CD8-positive, alpha-beta memory T cell (primary cell): ENCODE results near the gene TMEM106C. TPM values are rescaled to one million over a fixed set of nuclear protein-coding genes. Genes with fewer than 3 reads are reported as not detected.

Experiments used
- CTCF ChIA-PET: fragments of 350-600 bp; sonication (Branson Sonifier 250); formaldehyde crosslinking; loops from one replicate; lab custom pipeline; 2021; ENCODE audit warnings: antibody characterized with exemption; lab: Charles Lee
- POLR2A ChIA-PET: fragments of 350-600 bp; sonication (Branson Sonifier 250); formaldehyde crosslinking; loops from one replicate; lab custom pipeline; 2021; ENCODE audit warnings: antibody characterized with exemption; lab: Charles Lee
- DNase-seq, 5 donors: peaks; one replicate each; pipeline versions ENCODE4 v3.0.0 to v3.0.0-alpha.2; 2020 to 2022; ENCODE audit warnings: mixed read lengths in 1 of 5
- H3K27ac ChIP-seq: one replicate; pipeline ENCODE4 v1.7.0; 2013; ENCODE audit warnings: low read depth, mild to moderate bottlenecking, low read length, moderate library complexity
- H3K27me3 ChIP-seq: 2 replicates; pipeline ENCODE4 v1.7.0; 2013; ENCODE audit warnings: low read length, mild to moderate bottlenecking; ENCODE audit not compliant: insufficient read depth, poor library complexity, severe bottlenecking
- H3K36me3 ChIP-seq: 2 replicates; pipeline ENCODE4 v1.7.0; 2013; ENCODE audit warnings: mild to moderate bottlenecking, low read length, moderate library complexity; ENCODE audit not compliant: insufficient read depth
- H3K4me1 ChIP-seq: 2 replicates; pipeline ENCODE4 v1.7.0; 2013; ENCODE audit warnings: mild to moderate bottlenecking, low read length, moderate library complexity; ENCODE audit not compliant: insufficient read depth
- H3K4me3 ChIP-seq: 2 replicates; pipeline ENCODE4 v1.7.0; 2013; ENCODE audit warnings: mild to moderate bottlenecking, low read length
- H3K9me3 ChIP-seq: 2 replicates; pipeline ENCODE4 v1.7.0; 2013; ENCODE audit warnings: mild to moderate bottlenecking, low read length
- H3K27ac Mint-ChIP-seq, 8 donors: one replicate each; pipeline ENCODE4 v1.8.0; 2020 to 2021; ENCODE audit warnings: mixed read lengths in 8 of 8, mild to moderate bottlenecking in 6 of 8, inconsistent platforms in 3 of 8, moderate library complexity in 3 of 8
- H3K27me3 Mint-ChIP-seq, 2 donors: one replicate each; pipeline ENCODE4 v1.8.0; 2020 to 2021; ENCODE audit warnings: mixed read lengths in 2 of 2, mild to moderate bottlenecking in 1 of 2, moderate library complexity in 1 of 2
- H3K36me3 Mint-ChIP-seq, 3 donors: one replicate each; pipeline ENCODE4 v1.8.0; 2020 to 2021; ENCODE audit warnings: mixed read lengths in 3 of 3, inconsistent platforms in 1 of 3, mild to moderate bottlenecking in 1 of 3
- H3K4me1 Mint-ChIP-seq, 3 donors: one replicate each; pipeline ENCODE4 v1.8.0; 2020 to 2021; ENCODE audit warnings: mixed read lengths in 3 of 3, inconsistent platforms in 1 of 3, mild to moderate bottlenecking in 1 of 3
- H3K4me3 Mint-ChIP-seq, 7 donors: one replicate each; pipeline ENCODE4 v1.8.0; 2020 to 2021; ENCODE audit warnings: mixed read lengths in 7 of 7, mild to moderate bottlenecking in 6 of 7, moderate library complexity in 4 of 7, inconsistent platforms in 2 of 7
- H3K9me3 Mint-ChIP-seq, 5 donors: one replicate each; pipeline ENCODE4 v1.8.0; 2020 to 2022; ENCODE audit warnings: mixed read lengths in 5 of 5, mild to moderate bottlenecking in 3 of 5, moderate library complexity in 2 of 5, inconsistent platforms in 1 of 5
- polyA plus RNA-seq: library from polyadenylated mRNA; unstranded; fragments of 300-500 nt; fragmentation: Illumina TruSeq; gene quantifications from one replicate; pipeline ENCODE4 v1.2.3, GENCODE V29; 2021
- total RNA-seq, 2 experiments: library from RNA; stranded (reverse); gene quantifications; one replicate each; pipeline ENCODE4 v1.2.3, GENCODE V29; 2021

The TMEM106C gene
- total and polyA plus RNA-seq, 3 experiments from 2014 or later, result 56.8 to 186 (median 178) TPM

DNA sequence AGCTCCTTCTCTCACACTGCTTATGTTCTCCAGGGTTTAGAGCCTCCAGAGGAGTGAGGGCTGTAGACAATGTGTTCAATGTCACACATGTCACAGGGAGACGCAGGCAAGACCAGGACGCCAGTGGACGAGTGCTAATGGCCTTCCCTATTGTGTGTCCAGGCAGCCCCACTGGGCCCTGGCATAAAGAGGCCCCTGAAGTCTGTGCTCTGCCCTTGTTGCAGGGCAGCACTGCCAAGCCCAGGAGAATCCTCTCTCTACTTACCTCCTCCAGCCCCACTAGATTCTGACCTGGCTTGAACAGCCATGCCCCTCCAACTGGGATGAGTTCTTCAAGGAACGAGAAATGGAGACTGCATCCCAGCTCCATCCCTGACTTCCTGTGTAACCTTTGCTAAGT is 24.8 kb upstream of the TMEM106C start:
- no peak overlapping the region for H3K27ac ChIP-seq
- DNase-seq, result no peak
- H3K27ac Mint-ChIP-seq, result peak overlapping the region in 1 of 8 donors; percentile 26
- no peaks in the 10 kb centered on the region for H3K9me3 Mint-ChIP-seq
- peaks cover 0 to 9% (median 7%) of the 10 kb centered on the region in 3 donors for H3K4me1 Mint-ChIP-seq
- peaks cover 12 to 23% of the 10 kb centered on the region in 2 donors for H3K27me3 Mint-ChIP-seq
- no peaks in the 10 kb centered on the region for H3K36me3 ChIP-seq
- H3K4me3 Mint-ChIP-seq, result no peak overlapping the region
- no peaks in the 10 kb centered on the region for H3K4me1 ChIP-seq
- no peaks in the 10 kb centered on the region for H3K27me3 ChIP-seq
- no peaks in the 10 kb centered on the region for H3K36me3 Mint-ChIP-seq
- no peaks in the 10 kb centered on the region for H3K9me3 ChIP-seq
- no peak overlapping the region for H3K4me3 ChIP-seq
- POLR2A ChIA-PET, result no interaction called here
- CTCF ChIA-PET, result interaction anchor here (1.1 to 1.5 kb wide), 2 partner anchors 10 to 25 kb away, joined by 3 to 10 read pairs; partner anchors contain the start of gene TMEM106C

- peaks cover 12 to 24% of the 10 kb centered on the region in 2 donors for H3K27me3 Mint-ChIP-seq
- H3K9me3 Mint-ChIP-seq, result no peaks in the 10 kb centered on the region
- POLR2A ChIA-PET, result no interaction called here
- H3K4me3 Mint-ChIP-seq, result no peak overlapping the region
- no peaks in the 10 kb centered on the region for H3K9me3 ChIP-seq
- no peaks in the 10 kb centered on the region for H3K36me3 ChIP-seq
- CTCF ChIA-PET, result interaction anchor here (1.1 kb wide), 1 partner anchor 24 kb away, joined by 3 read pairs; the partner anchor contains the start of gene TMEM106C
- H3K4me1 ChIP-seq, result no peaks in the 10 kb centered on the region
- H3K36me3 Mint-ChIP-seq, result no peaks in the 10 kb centered on the region
- H3K4me3 ChIP-seq, result no peak overlapping the region
- H3K27me3 ChIP-seq, result no peaks in the 10 kb centered on the region
- H3K27ac Mint-ChIP-seq, result no peak overlapping the region
- DNase-seq, result no peak
- no peak overlapping the region for H3K27ac ChIP-seq
- peaks cover 0 to 9% (median 7%) of the 10 kb centered on the region in 3 donors for H3K4me1 Mint-ChIP-seq
These were observed 24.3 kb upstream of the TMEM106C start for GRCh38 chr12:47939009-47939601.

GRCh38 chr12:47940773-47941474 is 22.5 kb upstream of the TMEM106C start:
- Histone ChIP-seq H3K27me3 (no peaks in the 10 kb centered on the region), H3K4me3 (no peak overlapping the region), H3K27ac (no peak overlapping the region), H3K4me1 (no peaks in the 10 kb centered on the region), H3K36me3 (no peaks in the 10 kb centered on the region), H3K9me3 (no peaks in the 10 kb centered on the region)
- CTCF ChIA-PET, result interaction anchor here (1.4 kb wide), 1 partner anchor 22 kb away, joined by 4 read pairs; the partner anchor contains the start of gene TMEM106C
- Mint-ChIP-seq H3K27me3 (peaks cover 18 to 24% of the 10 kb centered on the region in 2 donors), H3K4me3 (no peak overlapping the region), H3K9me3 (no peaks in the 10 kb centered on the region), H3K27ac (peak overlapping the region in 1 of 8 donors; percentile 32), H3K36me3 (no peaks in the 10 kb centered on the region), H3K4me1 (peaks cover 0 to 9% (median 7%) of the 10 kb centered on the region in 3 donors)
- DNase-seq, result no peak
- POLR2A ChIA-PET, result no interaction called here

DNA sequence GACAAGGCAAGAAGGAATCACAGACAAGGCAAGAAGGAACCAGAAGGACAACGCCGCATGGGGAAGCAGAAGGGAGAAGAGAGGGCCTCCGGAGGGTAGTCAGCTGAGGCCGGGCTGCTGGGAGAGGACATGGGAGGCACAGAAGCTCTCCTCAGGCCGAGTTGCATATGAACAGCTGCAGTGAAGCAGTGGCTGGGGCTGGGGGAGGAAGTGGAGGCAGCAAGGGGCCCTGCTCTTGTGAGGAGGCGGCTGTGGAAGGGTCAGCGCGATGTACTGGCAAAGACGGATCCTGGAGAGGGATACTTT is 22.0 kb upstream of the TMEM106C start:
- H3K4me1 ChIP-seq, result no peaks in the 10 kb centered on the region
- peaks cover 18 to 24% of the 10 kb centered on the region in 2 donors for H3K27me3 Mint-ChIP-seq
- H3K36me3 Mint-ChIP-seq, result no peaks in the 10 kb centered on the region
- no peak overlapping the region for H3K27ac ChIP-seq
- DNase-seq, result no peak
- H3K27ac Mint-ChIP-seq, result no peak overlapping the region
- ChIA-PET CTCF (interaction anchor here (1.4 kb wide), 1 partner anchor 22 kb away, joined by 4 read pairs; the partner anchor contains the start of gene TMEM106C), POLR2A (no interaction called here)
- H3K9me3 ChIP-seq, result no peaks in the 10 kb centered on the region
- H3K27me3 ChIP-seq, result no peaks in the 10 kb centered on the region
- no peaks in the 10 kb centered on the region for H3K9me3 Mint-ChIP-seq
- H3K4me3 Mint-ChIP-seq, result no peak overlapping the region
- H3K36me3 ChIP-seq, result no peaks in the 10 kb centered on the region
- H3K4me1 Mint-ChIP-seq, result peaks cover 0 to 9% (median 7%) of the 10 kb centered on the region in 3 donors
- no peak overlapping the region for H3K4me3 ChIP-seq

- Mint-ChIP-seq H3K36me3 (no peaks in the 10 kb centered on the region), H3K27me3 (peaks cover 21 to 30% of the 10 kb centered on the region in 2 donors), H3K4me1 (peaks cover 0 to 9% (median 7%) of the 10 kb centered on the region in 3 donors), H3K27ac (no peak overlapping the region), H3K4me3 (no peak overlapping the region), H3K9me3 (no peaks in the 10 kb centered on the region)
- CTCF ChIA-PET, result no interaction called here
- no peak overlapping the region for H3K4me3 ChIP-seq
- peak in 4 of 5 donors; percentile 27 to 38 (median 32) for DNase-seq
- H3K4me1 ChIP-seq, result no peaks in the 10 kb centered on the region
- POLR2A ChIA-PET, result no interaction called here
- H3K27ac ChIP-seq, result no peak overlapping the region
- no peaks in the 10 kb centered on the region for H3K27me3 ChIP-seq
- no peaks in the 10 kb centered on the region for H3K9me3 ChIP-seq
- no peaks in the 10 kb centered on the region for H3K36me3 ChIP-seq
These were observed 21.4 kb upstream of the TMEM106C start for GRCh38 chr12:47941871-47942613.

GRCh38 chr12:47942614-47943225 is 20.7 kb upstream of the TMEM106C start:
- H3K36me3 Mint-ChIP-seq, result no peaks in the 10 kb centered on the region
- DNase-seq, result no peak
- peaks cover 21 to 30% of the 10 kb centered on the region in 2 donors for H3K27me3 Mint-ChIP-seq
- ChIA-PET POLR2A (no interaction called here), CTCF (no interaction called here)
- Histone ChIP-seq H3K27me3 (no peaks in the 10 kb centered on the region), H3K4me1 (no peaks in the 10 kb centered on the region), H3K9me3 (no peaks in the 10 kb centered on the region), H3K4me3 (no peak overlapping the region), H3K27ac (no peak overlapping the region), H3K36me3 (no peaks in the 10 kb centered on the region)
- H3K27ac Mint-ChIP-seq, result no peak overlapping the region
- H3K4me1 Mint-ChIP-seq, result peaks cover 0 to 9% (median 7%) of the 10 kb centered on the region in 3 donors
- no peak overlapping the region for H3K4me3 Mint-ChIP-seq
- H3K9me3 Mint-ChIP-seq, result no peaks in the 10 kb centered on the region

- Histone ChIP-seq H3K4me3 (no peak overlapping the region), H3K27me3 (no peaks in the 10 kb centered on the region), H3K4me1 (no peaks in the 10 kb centered on the region), H3K9me3 (no peaks in the 10 kb centered on the region), H3K36me3 (no peaks in the 10 kb centered on the region), H3K27ac (no peak overlapping the region)
- no peak overlapping the region for H3K4me3 Mint-ChIP-seq
- peaks cover 0 to 9% (median 7%) of the 10 kb centered on the region in 3 donors for H3K4me1 Mint-ChIP-seq
- DNase-seq, result no peak
- no peaks in the 10 kb centered on the region for H3K9me3 Mint-ChIP-seq
- POLR2A ChIA-PET, result no interaction called here
- H3K27me3 Mint-ChIP-seq, result peaks cover 21 to 30% of the 10 kb centered on the region in 2 donors
- H3K27ac Mint-ChIP-seq, result no peak overlapping the region
- no peaks in the 10 kb centered on the region for H3K36me3 Mint-ChIP-seq
- CTCF ChIA-PET, result no interaction called here
These were observed 19.6 kb upstream of the TMEM106C start for GRCh38 chr12:47943623-47944340.
